Activated B cell treated with CpG ODN at 0.5 μM for 24 hours (primary cell): ENCODE results near the gene PTPRC. TPM values are rescaled to one million over a fixed set of nuclear protein-coding genes. Genes with fewer than 3 reads are reported as not detected.

Experiments
- ATAC-seq: fragments of 200-7000 bp; cut with Tn5 transposase; one replicate; pipeline ENCODE4 v1.10.0; 2021; ENCODE audit warnings: low read depth, mild to moderate bottlenecking, moderate library complexity
- CTCF ChIA-PET: fragments of 350-600 bp; sonication (Branson Sonifier 250); formaldehyde crosslinking; loops from one replicate; lab custom pipeline; 2021; ENCODE audit warnings: antibody characterized with exemption; lab: Charles Lee
- POLR2A ChIA-PET: fragments of 350-600 bp; sonication (Branson Sonifier 250); formaldehyde crosslinking; loops from one replicate; lab custom pipeline; 2021; ENCODE audit warnings: antibody characterized with exemption; lab: Charles Lee
- DNase-seq: peaks from one replicate; pipeline ENCODE4 v3.0.0; 2022
- H3K27ac Mint-ChIP-seq: one replicate; pipeline ENCODE4 v1.8.0; 2020; ENCODE audit warnings: mixed read lengths
- H3K27me3 Mint-ChIP-seq: one replicate; pipeline ENCODE4 v1.8.0; 2021; ENCODE audit warnings: mixed read lengths
- H3K36me3 Mint-ChIP-seq: one replicate; pipeline ENCODE4 v1.8.0; 2021; ENCODE audit warnings: low read depth, mixed read lengths
- H3K4me1 Mint-ChIP-seq: one replicate; pipeline ENCODE4 v1.8.0; 2021; ENCODE audit warnings: mixed read lengths
- H3K4me3 Mint-ChIP-seq: one replicate; pipeline ENCODE4 v1.8.0; 2020; ENCODE audit warnings: mild to moderate bottlenecking, mixed read lengths
- H3K9me3 Mint-ChIP-seq: one replicate; pipeline ENCODE4 v1.8.0; 2020; ENCODE audit warnings: mixed read lengths
- intact Hi-C: fragments of 100-400 bp; cut with micrococcal nuclease; formaldehyde crosslinking; loops from one replicate; pipeline ENCODE4 v1.15.1; 2024
- total RNA-seq: library from RNA; stranded (reverse); gene quantifications from 2 replicates; pipeline ENCODE4 v1.2.3, GENCODE V29; 2022
- TF ChIP-seq, protein P1 (sequence below): fragments of 200-600 bp; IDR thresholded peaks from one replicate; pipeline ENCODE4 v1.8.0; 2022; ENCODE audit warnings: antibody characterized with exemption, mild to moderate bottlenecking

The PTPRC gene
- total RNA-seq, 1 donor from 2014 or later: 506 TPM

- intact Hi-C loops: loop anchor here (2.0 kb wide), 1 partner anchor 51 kb away; no protein-coding TSS in a partner anchor
- peaks cover 54% of the 10 kb centered on the region for H3K36me3 Mint-ChIP-seq
- peak; percentile 56 for ATAC-seq
- H3K4me3 Mint-ChIP-seq: peak overlapping the region; percentile 46
- TF ChIP-seq, protein P1, sequence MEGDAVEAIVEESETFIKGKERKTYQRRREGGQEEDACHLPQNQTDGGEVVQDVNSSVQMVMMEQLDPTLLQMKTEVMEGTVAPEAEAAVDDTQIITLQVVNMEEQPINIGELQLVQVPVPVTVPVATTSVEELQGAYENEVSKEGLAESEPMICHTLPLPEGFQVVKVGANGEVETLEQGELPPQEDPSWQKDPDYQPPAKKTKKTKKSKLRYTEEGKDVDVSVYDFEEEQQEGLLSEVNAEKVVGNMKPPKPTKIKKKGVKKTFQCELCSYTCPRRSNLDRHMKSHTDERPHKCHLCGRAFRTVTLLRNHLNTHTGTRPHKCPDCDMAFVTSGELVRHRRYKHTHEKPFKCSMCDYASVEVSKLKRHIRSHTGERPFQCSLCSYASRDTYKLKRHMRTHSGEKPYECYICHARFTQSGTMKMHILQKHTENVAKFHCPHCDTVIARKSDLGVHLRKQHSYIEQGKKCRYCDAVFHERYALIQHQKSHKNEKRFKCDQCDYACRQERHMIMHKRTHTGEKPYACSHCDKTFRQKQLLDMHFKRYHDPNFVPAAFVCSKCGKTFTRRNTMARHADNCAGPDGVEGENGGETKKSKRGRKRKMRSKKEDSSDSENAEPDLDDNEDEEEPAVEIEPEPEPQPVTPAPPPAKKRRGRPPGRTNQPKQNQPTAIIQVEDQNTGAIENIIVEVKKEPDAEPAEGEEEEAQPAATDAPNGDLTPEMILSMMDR: no peak
- ChIA-PET POLR2A (interaction anchor here (0.7 to 4.1 kb wide), 12 partner anchors 8 to 93 kb away, joined by 3 to 36 read pairs (median 7); partner anchors contain the start of gene PTPRC), CTCF (interaction anchor here (0.9 to 1.4 kb wide), 4 partner anchors 29 to 562 kb away, joined by 3 to 4 read pairs (median 3); no protein-coding TSS in a partner anchor)
- H3K9me3 Mint-ChIP-seq: peaks cover 7% of the 10 kb centered on the region
- peak overlapping the region; percentile 77 for H3K27ac Mint-ChIP-seq
- no peak for DNase-seq
- peaks cover 82% of the 10 kb centered on the region for H3K4me1 Mint-ChIP-seq
- H3K27me3 Mint-ChIP-seq: no peaks in the 10 kb centered on the region
Observed at GRCh38 chr1:198649968-198650338, 11.1 kb downstream of the PTPRC start.

DNA sequence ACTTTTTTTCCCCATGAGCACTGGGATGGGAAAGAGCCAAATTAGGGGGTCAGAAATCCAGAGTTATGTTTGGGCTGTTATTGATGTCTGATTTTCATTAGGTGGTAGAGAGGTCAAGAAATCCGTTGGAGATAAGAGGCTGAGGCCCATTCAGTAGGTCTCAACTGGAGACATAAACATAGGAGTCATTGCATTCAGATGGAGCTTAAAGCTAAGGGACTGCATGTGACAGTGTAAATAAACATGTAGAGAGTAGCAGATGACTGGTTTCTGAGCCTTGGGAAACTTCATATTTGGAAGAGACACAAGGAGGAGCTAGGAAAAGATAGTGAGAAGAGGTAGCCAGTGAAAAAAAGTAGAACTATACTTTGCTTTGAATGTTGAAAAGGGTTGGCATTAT is 11.7 kb downstream of the PTPRC start:
- TF ChIP-seq, protein P1: no peak
- ATAC-seq: no peak
- no peak for DNase-seq

GRCh38 chr1:198651650-198652400 is 13.0 kb downstream of the PTPRC start:
- ChIA-PET POLR2A (interaction anchor here (0.7 to 4.1 kb wide), 12 partner anchors 8 to 97 kb away, joined by 3 to 36 read pairs (median 8); partner anchors contain the start of gene PTPRC), CTCF (interaction anchor here (1.3 kb wide), 1 partner anchor 27 kb away, joined by 4 read pairs; no protein-coding TSS in a partner anchor)
- Mint-ChIP-seq H3K4me3 (peak overlapping the region; percentile 68), H3K27me3 (no peaks in the 10 kb centered on the region), H3K36me3 (peaks cover 54% of the 10 kb centered on the region), H3K9me3 (peaks cover 7% of the 10 kb centered on the region), H3K27ac (peak overlapping the region; percentile 90), H3K4me1 (peaks cover 83% of the 10 kb centered on the region)
- TF ChIP-seq, protein P1: no peak
- peak; percentile 69 for ATAC-seq
- intact Hi-C loops: loop anchor here (1.0 to 2.0 kb wide), 3 partner anchors 11 to 53 kb away; no protein-coding TSS in a partner anchor
- no peak for DNase-seq

More for the DNA sequence above, 11.7 kb downstream of the PTPRC start:
- peaks cover 7% of the 10 kb centered on the region for H3K9me3 Mint-ChIP-seq
- H3K36me3 Mint-ChIP-seq: peaks cover 53% of the 10 kb centered on the region
- ChIA-PET CTCF (interaction anchor here (0.9 to 1.4 kb wide), 5 partner anchors 28 to 562 kb away, joined by 3 to 4 read pairs (median 3); no protein-coding TSS in a partner anchor), POLR2A (interaction anchor here (0.7 to 4.1 kb wide), 15 partner anchors 9 to 94 kb away, joined by 3 to 36 read pairs (median 5); partner anchors contain the start of gene PTPRC)
- peak overlapping the region; percentile 46 for H3K4me3 Mint-ChIP-seq
- H3K27ac Mint-ChIP-seq: peak overlapping the region; percentile 77
- intact Hi-C loops: loop anchor here (2.0 kb wide), 1 partner anchor 52 kb away; no protein-coding TSS in a partner anchor
- peaks cover 82% of the 10 kb centered on the region for H3K4me1 Mint-ChIP-seq
- H3K27me3 Mint-ChIP-seq: no peaks in the 10 kb centered on the region

DNA sequence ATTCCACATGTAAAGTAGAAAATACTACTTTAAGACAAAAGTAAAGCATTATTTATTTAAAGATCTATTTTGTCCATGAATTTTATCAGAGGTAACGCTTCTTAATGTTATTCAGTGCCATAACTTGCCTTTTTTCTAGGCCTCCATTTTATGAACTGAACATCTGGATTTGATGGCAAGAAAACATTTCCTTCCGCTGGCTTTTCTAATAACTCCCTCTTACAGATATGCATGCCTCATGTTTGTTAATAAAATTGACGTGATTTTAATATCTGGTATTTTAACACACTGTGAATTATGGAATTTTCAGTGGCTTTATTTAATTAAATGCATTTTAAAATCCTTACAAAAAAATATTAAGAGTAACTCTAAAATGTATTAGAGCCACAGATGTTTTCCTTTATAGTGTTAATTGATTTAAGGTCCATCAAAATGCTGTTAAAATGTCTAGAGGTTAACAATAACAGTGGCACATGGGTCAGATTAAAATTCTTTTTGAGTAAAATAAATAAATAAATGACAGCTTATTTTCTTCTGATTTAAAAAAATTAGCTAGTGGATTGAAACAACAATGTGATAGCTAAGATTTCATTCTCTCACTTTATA is 15.1 kb downstream of the PTPRC start:
- intact Hi-C loops: no loop called here
- Mint-ChIP-seq H3K27ac (peak overlapping the region; percentile 38), H3K4me3 (no peak overlapping the region), H3K9me3 (peaks cover 7% of the 10 kb centered on the region), H3K36me3 (peaks cover 50% of the 10 kb centered on the region), H3K27me3 (no peaks in the 10 kb centered on the region), H3K4me1 (peaks cover 85% of the 10 kb centered on the region)
- no peak for ATAC-seq
- TF ChIP-seq, protein P1: no peak
- ChIA-PET CTCF (no interaction called here), POLR2A (interaction anchor here (4.3 kb wide), 1 partner anchor 33 kb away, joined by 30 read pairs; no protein-coding TSS in a partner anchor)
- no peak for DNase-seq
